MM.1S (cell line): ENCODE measurements around the gene CRISP1.

Experiments used
- CTCF ChIP-seq: fragments of 300-600 bp; sonication (generic); IDR thresholded peaks from 2 replicates; pipeline ENCODE4 v1.5.1; 2016; ENCODE audit warnings: antibody characterized with exemption, low read length, mixed read lengths
- EZH2 ChIP-seq: fragments of 300-600 bp; sonication (generic); optimal IDR thresholded peaks from 2 replicates; pipeline ENCODE3; 2017; ENCODE audit warnings: low read depth, mild to moderate bottlenecking, antibody characterized with exemption, low read length, mixed read lengths
- EZH2phosphoT487 ChIP-seq: fragments of 300-600 bp; sonication (generic); IDR thresholded peaks from 2 replicates; pipeline ENCODE4 v1.6.1; 2018; ENCODE audit warnings: antibody characterized with exemption, low read length

- TF ChIP-seq CTCF (no peak), EZH2 (no peak), EZH2phosphoT487 (no peak)
Measured at GRCh38 chr6:49835140-49835539, 31.2 kb downstream of the CRISP1 start.
